Breast epithelium (tissue), 4 donors: Measurements from ENCODE around the gene MUC2. TPM values are rescaled to one million over a fixed set of nuclear protein-coding genes. Genes with fewer than 3 reads are reported as not detected.
A peak's percentile ranks its signal among the peaks of the same experiment; 100 is the strongest.

ENCODE experiments used
- DNase-seq, 2 donors: peaks; one replicate each; pipeline ENCODE4 v3.0.0-alpha.2; 2019; ENCODE audit warnings: low spot score in 2 of 2
- H3K27ac ChIP-seq, 2 donors: fragments of 200-600 bp; sonication (generic) in 1 of 2; one replicate each; pipeline ENCODE4 v1.5.1; 2016 to 2019; ENCODE audit warnings: mild to moderate bottlenecking in 1 of 2
- H3K27me3 ChIP-seq, 2 donors: fragments of 200-600 bp; sonication (generic) in 1 of 2; one replicate each; pipeline versions ENCODE4 v1.5.1 to v1.6.0; 2017 to 2019; ENCODE audit warnings: control low read depth in 1 of 2, mild to moderate bottlenecking in 1 of 2
- H3K36me3 ChIP-seq: fragments of 200-600 bp; one replicate; pipeline ENCODE4 v1.5.1; 2019
- H3K4me1 ChIP-seq, 2 donors: fragments of 200-600 bp; sonication (generic); one replicate each; pipeline ENCODE4 v1.5.1; 2016 to 2019; ENCODE audit warnings: control low read depth in 1 of 2
- H3K4me3 ChIP-seq, 3 donors: fragments of 200-600 bp; sonication (generic); 1 replicate in 2 of 3; 2 replicates in 1 of 3; pipeline ENCODE4 v1.5.1; 2016 to 2019; ENCODE audit warnings: mild to moderate bottlenecking in 3 of 3, moderate library complexity in 2 of 3
- H3K9me3 ChIP-seq, 2 donors: fragments of 200-600 bp; sonication (generic) in 1 of 2; one replicate each; pipeline ENCODE4 v1.5.1; 2016 to 2019; ENCODE audit warnings: control low read depth in 1 of 2
- POLR2A ChIP-seq: fragments of 450-650 bp; IDR thresholded peaks from one replicate; pipeline ENCODE4 v1.6.1; 2016; ENCODE audit warnings: antibody characterized with exemption, mild to moderate bottlenecking, moderate library complexity
- POLR2AphosphoS5 ChIP-seq, 3 donors: sonication (generic); formaldehyde crosslinking; IDR thresholded peaks; one replicate each; pipeline ENCODE4 v1.6.1; 2017; ENCODE audit warnings: antibody characterized with exemption in 3 of 3
- intact Hi-C: fragments of 100-400 bp; cut with DNase I; formaldehyde crosslinking; loops from one replicate; pipeline ENCODE4 v1.15.1; 2023; ENCODE audit warnings: low total_unique reads
- total RNA-seq, 3 donors: library from RNA; depleted of rRNA; stranded (reverse); fragments of >200 nt; gene quantifications; one replicate each; pipeline ENCODE4 v1.1.0, GENCODE V29; 2016
- TF ChIP-seq, protein P1 (sequence below), 3 donors: fragments of 450-650 bp; IDR thresholded peaks; one replicate each; pipeline ENCODE4 v1.5.1; 2016 to 2017; ENCODE audit warnings: antibody characterized with exemption in 3 of 3, mild to moderate bottlenecking in 3 of 3, moderate library complexity in 3 of 3

Gene MUC2
- total RNA-seq, 3 donors from 2014 or later: 0.66 TPM; not detected in 2

DNA sequence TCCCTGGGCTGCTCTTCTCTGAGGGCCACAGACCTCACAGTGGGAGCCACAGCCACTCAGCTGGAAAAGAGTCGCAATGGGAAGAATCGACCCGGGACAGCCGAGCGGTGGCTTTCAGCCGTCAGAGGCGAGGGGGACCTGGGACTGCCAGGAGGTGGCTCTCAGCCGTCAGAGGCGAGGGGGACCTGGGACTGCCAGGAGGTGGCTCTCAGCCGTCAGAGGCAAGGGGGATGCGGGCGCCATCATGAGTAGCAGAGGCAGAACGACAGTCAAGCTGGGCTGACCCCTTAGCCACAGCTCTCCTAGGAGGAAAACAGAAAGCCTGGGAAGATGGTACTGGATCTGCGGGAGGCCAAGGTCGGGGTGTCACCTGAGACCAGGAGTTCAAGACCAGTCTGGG is 14.9 kb upstream of the MUC2 start:
- Histone ChIP-seq H3K9me3 (peaks cover 0 to 10% of the 10 kb centered on the region in 2 donors), H3K4me1 (no peaks in the 10 kb centered on the region), H3K27ac (no peak overlapping the region), H3K4me3 (no peak overlapping the region), H3K36me3 (no peaks in the 10 kb centered on the region), H3K27me3 (peaks cover 0 to 6% of the 10 kb centered on the region in 2 donors)
- intact Hi-C loops: loop anchor here (10.0 kb wide), 1 partner anchor 205 kb away; no protein-coding TSS in a partner anchor
- no peak for DNase-seq
- TF ChIP-seq, protein P1, sequence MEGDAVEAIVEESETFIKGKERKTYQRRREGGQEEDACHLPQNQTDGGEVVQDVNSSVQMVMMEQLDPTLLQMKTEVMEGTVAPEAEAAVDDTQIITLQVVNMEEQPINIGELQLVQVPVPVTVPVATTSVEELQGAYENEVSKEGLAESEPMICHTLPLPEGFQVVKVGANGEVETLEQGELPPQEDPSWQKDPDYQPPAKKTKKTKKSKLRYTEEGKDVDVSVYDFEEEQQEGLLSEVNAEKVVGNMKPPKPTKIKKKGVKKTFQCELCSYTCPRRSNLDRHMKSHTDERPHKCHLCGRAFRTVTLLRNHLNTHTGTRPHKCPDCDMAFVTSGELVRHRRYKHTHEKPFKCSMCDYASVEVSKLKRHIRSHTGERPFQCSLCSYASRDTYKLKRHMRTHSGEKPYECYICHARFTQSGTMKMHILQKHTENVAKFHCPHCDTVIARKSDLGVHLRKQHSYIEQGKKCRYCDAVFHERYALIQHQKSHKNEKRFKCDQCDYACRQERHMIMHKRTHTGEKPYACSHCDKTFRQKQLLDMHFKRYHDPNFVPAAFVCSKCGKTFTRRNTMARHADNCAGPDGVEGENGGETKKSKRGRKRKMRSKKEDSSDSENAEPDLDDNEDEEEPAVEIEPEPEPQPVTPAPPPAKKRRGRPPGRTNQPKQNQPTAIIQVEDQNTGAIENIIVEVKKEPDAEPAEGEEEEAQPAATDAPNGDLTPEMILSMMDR (IDR thresholded peaks at IDR 0.05): no peak
- TF ChIP-seq POLR2A (no peak), POLR2AphosphoS5 (IDR thresholded peaks at IDR 0.05) (no peak)

DNA sequence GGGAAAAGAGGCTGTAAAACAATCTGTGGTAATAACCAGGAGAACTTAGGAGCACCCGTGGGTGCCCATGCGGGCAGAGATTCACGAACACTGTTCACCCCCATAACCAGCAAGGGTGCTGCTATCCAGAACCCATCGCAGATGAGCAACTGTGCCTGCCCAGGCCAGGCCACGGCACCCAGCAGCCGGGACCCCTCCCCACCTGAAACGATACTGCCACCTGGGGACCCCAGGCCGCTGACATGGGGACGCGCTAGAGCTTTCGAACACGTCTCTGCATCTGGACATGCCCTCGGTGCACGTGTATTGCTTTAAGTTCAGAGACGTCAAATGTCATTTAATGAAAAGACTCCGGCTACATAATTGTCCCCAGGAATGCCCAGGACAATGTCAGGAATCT is 14.3 kb upstream of the MUC2 start:
- H3K36me3 ChIP-seq: no peaks in the 10 kb centered on the region
- intact Hi-C loops: no loop called here
- no peak overlapping the region for H3K4me3 ChIP-seq
- H3K4me1 ChIP-seq: no peaks in the 10 kb centered on the region
- H3K27ac ChIP-seq: no peak overlapping the region
- peaks cover 0 to 6% of the 10 kb centered on the region in 2 donors for H3K27me3 ChIP-seq
- TF ChIP-seq, protein P1 (IDR thresholded peaks at IDR 0.05): no peak
- no peak for TF ChIP-seq POLR2A
- TF ChIP-seq POLR2AphosphoS5 (IDR thresholded peaks at IDR 0.05): no peak
- peaks cover 0 to 10% of the 10 kb centered on the region in 2 donors for H3K9me3 ChIP-seq
- no peak for DNase-seq

DNA sequence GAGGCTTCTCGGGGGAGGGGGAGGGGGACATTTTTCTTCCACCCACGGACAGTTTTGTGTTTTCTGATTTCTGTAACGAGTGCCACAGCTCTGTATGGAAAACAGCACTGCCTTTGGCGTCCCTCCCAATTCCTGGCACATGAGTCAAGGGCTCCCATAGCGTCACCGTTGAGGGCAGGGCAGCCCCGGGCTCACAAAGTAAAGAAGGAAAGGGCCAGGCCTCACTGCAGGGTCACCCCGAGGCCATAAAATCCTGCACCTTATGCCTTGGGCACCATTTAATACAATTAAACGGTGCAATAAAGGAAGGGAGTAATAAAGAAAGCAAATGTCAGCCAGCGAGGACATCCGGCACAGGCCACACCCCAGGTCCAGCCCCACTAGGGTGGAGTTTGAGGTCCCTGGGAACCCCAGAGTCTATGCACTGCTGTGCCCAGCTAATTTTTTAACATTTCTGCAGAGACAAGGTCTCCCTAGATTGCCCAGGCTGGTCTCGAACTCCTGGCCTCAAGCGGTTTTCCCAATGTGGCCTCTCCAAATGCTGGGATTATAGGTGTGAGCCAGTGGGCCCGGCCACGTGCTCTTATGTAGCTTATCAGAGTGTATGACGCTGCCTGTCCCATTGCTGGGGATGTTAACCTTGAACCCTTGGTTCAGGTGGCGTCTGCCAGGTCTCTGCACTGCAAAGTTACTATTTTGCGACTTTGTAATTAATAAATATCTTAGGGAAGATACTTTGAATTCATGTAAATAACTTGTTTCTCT is 13.6 kb upstream of the MUC2 start:
- Histone ChIP-seq H3K4me3 (no peak overlapping the region), H3K27ac (no peak overlapping the region), H3K36me3 (no peaks in the 10 kb centered on the region), H3K9me3 (peaks cover 0 to 10% of the 10 kb centered on the region in 2 donors), H3K27me3 (peaks cover 0 to 1% of the 10 kb centered on the region in 2 donors), H3K4me1 (no peaks in the 10 kb centered on the region)
- peak in 1 of 2 donors; percentile 42 for DNase-seq
- TF ChIP-seq, protein P1 (IDR thresholded peaks at IDR 0.05): no peak
- no peak for TF ChIP-seq POLR2AphosphoS5 (IDR thresholded peaks at IDR 0.05)
- no peak for TF ChIP-seq POLR2A
- intact Hi-C loops: no loop called here

- H3K9me3 ChIP-seq: peaks cover 0 to 10% of the 10 kb centered on the region in 2 donors
- no peak overlapping the region for H3K27ac ChIP-seq
- H3K4me1 ChIP-seq: no peaks in the 10 kb centered on the region
- no peak for DNase-seq
- TF ChIP-seq, protein P1 (IDR thresholded peaks at IDR 0.05): no peak
- TF ChIP-seq POLR2A: no peak
- H3K27me3 ChIP-seq: no peaks in the 10 kb centered on the region
- H3K36me3 ChIP-seq: no peaks in the 10 kb centered on the region
- intact Hi-C loops: no loop called here
- no peak overlapping the region for H3K4me3 ChIP-seq
These were observed 12.4 kb upstream of the MUC2 start for GRCh38 chr11:1062075-1062820.

- H3K4me1 ChIP-seq: no peaks in the 10 kb centered on the region
These were observed 10.5 kb upstream of the MUC2 start for GRCh38 chr11:1064167-1064566.

More at GRCh38 chr11:1064167-1064566, 10.5 kb upstream of the MUC2 start:
- intact Hi-C loops: no loop called here
- H3K36me3 ChIP-seq: no peaks in the 10 kb centered on the region
- DNase-seq: no peak
- H3K27ac ChIP-seq: no peak overlapping the region
- TF ChIP-seq, protein P1 (IDR thresholded peaks at IDR 0.05): no peak
- no peak for TF ChIP-seq POLR2AphosphoS5 (IDR thresholded peaks at IDR 0.05)
- TF ChIP-seq POLR2A: no peak
- no peaks in the 10 kb centered on the region for H3K27me3 ChIP-seq
- H3K9me3 ChIP-seq: peaks cover 0 to 10% of the 10 kb centered on the region in 2 donors
- no peak overlapping the region for H3K4me3 ChIP-seq
